Fibroblast of villous mesenchyme (primary cell): ENCODE data around the gene IL16. TPM values are rescaled to one million over a fixed set of nuclear protein-coding genes. Genes with fewer than 3 reads are reported as not detected.

Source experiments
- DNase-seq: peaks from one replicate; pipeline ENCODE4 v3.0.0-alpha.2; 2010; ENCODE audit warnings: low read depth
- H3K4me3 ChIP-seq: 2 replicates; pipeline ENCODE4 v1.5.1; 2011; ENCODE audit warnings: low read depth, mild to moderate bottlenecking, low read length
- total RNA-seq: library from RNA; depleted of rRNA; stranded (reverse); fragments of >200 nt; gene quantifications from 2 replicates; pipeline ENCODE4 v1.2.3, GENCODE V29; 2012
- TF ChIP-seq, protein P1 (sequence below): IDR thresholded peaks from 2 replicates; pipeline ENCODE4 v1.5.1; 2012; ENCODE audit warnings: low read depth, mild to moderate bottlenecking, low read length; ENCODE audit not compliant: insufficient read depth

IL16 gene
- total RNA-seq, 1 donor = not detected

DNA sequence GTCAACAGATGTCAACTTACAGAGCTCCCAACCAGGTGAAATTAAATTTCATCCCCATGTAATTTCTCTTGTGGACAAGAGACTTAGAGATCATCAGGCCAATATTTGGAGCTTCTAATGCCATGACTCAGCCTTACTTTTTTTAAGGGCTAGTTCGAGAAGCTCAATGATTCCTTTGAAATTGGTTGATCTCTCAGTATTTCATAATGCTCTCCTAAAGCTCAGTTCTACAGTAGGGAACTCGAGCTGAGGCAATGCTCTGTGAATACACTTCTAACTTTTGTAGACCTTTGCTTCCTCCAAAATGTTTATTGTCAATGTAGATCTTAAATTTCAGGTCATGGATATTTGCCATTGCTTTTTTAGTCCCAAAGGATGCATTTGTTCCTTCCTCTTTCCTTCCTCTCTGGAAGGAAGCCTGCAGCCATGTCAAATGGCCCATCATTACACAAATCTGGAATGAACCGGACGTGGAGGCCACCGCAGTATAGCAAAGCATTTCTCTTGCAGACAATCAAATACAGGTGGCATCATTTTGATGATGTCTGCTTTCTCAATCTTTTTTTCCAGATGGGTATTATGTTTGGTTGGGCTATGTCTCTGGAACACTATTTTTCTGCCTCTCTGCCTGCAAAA lies 98.9 kb downstream of the IL16 start:
- DNase-seq = no peak
- TF ChIP-seq, protein P1, sequence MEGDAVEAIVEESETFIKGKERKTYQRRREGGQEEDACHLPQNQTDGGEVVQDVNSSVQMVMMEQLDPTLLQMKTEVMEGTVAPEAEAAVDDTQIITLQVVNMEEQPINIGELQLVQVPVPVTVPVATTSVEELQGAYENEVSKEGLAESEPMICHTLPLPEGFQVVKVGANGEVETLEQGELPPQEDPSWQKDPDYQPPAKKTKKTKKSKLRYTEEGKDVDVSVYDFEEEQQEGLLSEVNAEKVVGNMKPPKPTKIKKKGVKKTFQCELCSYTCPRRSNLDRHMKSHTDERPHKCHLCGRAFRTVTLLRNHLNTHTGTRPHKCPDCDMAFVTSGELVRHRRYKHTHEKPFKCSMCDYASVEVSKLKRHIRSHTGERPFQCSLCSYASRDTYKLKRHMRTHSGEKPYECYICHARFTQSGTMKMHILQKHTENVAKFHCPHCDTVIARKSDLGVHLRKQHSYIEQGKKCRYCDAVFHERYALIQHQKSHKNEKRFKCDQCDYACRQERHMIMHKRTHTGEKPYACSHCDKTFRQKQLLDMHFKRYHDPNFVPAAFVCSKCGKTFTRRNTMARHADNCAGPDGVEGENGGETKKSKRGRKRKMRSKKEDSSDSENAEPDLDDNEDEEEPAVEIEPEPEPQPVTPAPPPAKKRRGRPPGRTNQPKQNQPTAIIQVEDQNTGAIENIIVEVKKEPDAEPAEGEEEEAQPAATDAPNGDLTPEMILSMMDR = no peak
- H3K4me3 ChIP-seq = no peak overlapping the region

DNA sequence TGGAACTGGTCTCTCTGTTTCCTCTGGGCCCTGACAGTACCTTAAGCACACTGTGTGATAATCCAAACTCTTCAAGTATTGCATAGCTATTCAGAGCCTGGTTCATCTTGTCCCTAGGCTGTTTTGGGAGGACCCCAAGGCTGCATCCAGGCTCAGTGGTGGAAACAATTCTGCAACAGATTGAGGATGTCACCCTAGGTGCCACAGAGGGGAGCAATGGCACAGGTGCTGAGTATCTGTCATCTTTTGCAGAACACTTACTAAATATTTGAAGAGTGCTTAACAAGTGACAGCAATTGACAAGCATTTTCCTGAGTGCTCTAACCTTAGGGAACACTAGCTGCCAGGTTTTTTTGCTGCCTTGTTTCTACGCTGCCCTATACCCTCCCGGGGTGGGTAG lies 99.5 kb downstream of the IL16 start:
- no peak overlapping the region for H3K4me3 ChIP-seq
- no peak for DNase-seq
- TF ChIP-seq, protein P1 = no peak

DNA sequence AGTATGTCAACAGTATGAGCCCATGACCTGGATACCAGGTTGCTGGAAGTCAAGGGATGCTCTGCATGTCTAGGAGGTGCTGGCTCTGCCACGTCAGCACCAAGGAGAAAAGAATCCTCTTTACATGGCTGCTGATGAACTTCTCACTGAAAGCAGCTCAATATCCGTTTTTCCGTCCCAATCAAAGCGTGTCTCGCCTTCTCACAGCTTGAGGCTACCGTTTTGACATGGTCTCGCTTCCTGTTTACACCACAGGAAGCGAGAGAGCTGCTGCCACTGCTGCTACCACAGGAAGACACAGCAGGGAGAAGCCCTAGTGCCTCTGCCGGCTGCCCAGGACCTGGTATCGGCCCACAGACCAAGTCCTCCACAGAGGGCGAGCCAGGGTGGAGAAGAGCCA lies 100.0 kb downstream of the IL16 start:
- no peak overlapping the region for H3K4me3 ChIP-seq
- TF ChIP-seq, protein P1 = no peak
- DNase-seq = no peak

DNA sequence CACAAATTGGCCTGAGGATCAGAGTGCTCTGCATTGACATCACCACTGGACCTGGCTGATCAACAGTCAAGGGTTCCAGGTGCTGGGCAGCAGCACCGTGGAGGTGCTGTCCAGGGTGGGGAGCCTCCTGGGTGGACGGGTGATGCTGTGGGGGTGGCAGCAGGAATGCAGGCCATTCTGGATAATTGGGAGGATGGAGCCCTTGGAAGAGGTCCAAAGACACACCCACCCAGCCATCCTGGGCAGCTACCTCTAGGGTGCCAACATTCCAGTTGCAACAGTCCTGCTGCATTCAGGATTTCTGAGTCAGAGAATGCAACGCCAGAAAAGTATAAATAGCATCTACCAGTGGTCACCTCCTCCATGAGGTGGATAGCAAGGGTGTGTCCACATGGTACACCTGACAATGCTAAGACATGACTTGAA lies 100.5 kb downstream of the IL16 start:
- TF ChIP-seq, protein P1 = no peak
- no peak for DNase-seq
- no peak overlapping the region for H3K4me3 ChIP-seq

DNA sequence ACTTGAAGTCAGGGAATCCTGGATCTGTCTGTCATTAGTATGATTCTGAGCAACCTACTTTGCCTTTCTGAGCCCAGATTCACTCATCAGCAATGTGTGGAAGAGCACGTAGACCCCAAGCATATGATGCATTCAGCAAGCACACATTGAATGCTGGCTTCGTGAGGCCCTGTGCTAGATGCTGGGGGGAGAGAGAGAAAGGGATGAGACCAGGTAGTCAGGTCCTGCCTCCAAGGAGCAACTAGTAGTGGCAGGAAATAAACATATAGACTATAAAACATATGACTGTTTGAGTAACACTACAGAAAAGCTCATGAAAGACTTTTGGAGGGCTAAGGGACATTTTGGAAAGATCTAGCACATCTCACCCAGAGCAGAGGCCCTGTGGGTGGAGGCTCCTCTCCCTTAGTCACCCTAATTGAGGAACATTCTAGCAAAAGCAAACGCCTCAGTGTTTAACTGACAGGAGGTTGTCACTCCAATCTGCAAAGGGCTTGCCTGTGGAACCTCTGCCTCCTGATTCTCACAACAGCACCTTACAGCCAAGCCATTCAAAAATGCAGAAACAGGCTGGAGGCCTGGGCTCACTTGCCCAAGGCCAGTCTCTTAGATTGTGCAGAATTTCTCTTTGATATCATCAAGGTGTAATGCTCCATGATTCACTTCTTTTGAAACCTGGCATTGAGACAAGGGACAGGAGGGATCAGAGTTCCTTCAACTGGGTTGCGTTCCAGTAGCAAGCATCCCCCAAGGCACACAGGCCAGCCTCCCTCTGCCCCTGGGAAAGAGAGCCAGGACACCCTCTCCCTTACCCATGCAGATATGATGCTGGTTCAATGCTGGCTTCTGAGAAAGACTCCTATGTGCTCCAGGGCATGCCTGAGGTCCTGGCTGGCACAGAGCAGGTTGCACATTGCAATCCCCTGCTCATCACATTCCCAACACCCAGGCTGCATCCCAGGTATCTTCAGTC lies 101.2 kb downstream of the IL16 start:
- TF ChIP-seq, protein P1 = no peak
- no peak overlapping the region for H3K4me3 ChIP-seq
- no peak for DNase-seq

DNA sequence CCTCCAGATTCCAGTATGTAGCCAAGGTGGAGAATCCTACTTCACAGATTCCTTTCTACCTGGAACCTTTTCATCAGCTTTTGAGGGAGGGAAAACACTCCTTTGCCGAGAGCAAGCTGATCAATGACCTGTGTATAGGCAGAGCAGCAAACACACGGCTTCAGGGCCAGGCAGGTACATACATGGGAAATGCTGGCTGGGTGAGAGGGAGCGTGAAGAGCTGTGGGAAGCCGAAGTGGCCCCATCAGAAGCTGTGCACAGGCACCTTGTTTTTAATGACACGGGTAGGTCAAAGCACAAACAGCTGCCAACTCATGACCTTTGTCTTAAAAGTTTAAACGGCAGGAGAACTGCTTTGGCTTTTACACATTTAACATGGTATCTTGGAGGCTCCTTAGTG lies 101.9 kb downstream of the IL16 start:
- TF ChIP-seq, protein P1 = no peak
- H3K4me3 ChIP-seq = no peak overlapping the region
- DNase-seq = no peak
